Left lung (tissue), 10 donors: Measurements from ENCODE around the gene CABP5. TPM values are rescaled to one million over a fixed set of nuclear protein-coding genes. Genes with fewer than 3 reads are reported as not detected.

Experiments used
- ATAC-seq: fragments of 200-7000 bp; cut with Tn5 transposase; one replicate; pipeline ENCODE4 v1.9.1; 2020; ENCODE audit warnings: moderate library complexity
- DNase-seq, 4 donors: peaks; one replicate each; pipeline ENCODE4 v3.0.0-alpha.2; 2013 to 2020
- H3K27ac ChIP-seq, 2 donors: fragments of 200-600 bp; sonication (generic) in 1 of 2; one replicate each; pipeline versions ENCODE4 v1.5.0 to v1.8.0; 2020 to 2021
- H3K27me3 ChIP-seq, 2 donors: fragments of 200-600 bp; sonication (generic) in 1 of 2; one replicate each; pipeline versions ENCODE4 v1.5.0 to v1.8.0; 2020 to 2021
- H3K36me3 ChIP-seq, 2 donors: fragments of 200-600 bp; sonication (generic) in 1 of 2; one replicate each; pipeline versions ENCODE4 v1.5.0 to v1.8.0; 2020 to 2021
- H3K4me1 ChIP-seq, 2 donors: fragments of 200-600 bp; one replicate each; pipeline ENCODE4 v1.8.0; 2021
- H3K4me3 ChIP-seq, 2 donors: fragments of 200-600 bp; sonication (generic) in 1 of 2; one replicate each; pipeline versions ENCODE4 v1.5.0 to v1.8.0; 2020 to 2021; ENCODE audit warnings: mild to moderate bottlenecking in 1 of 2
- H3K9me3 ChIP-seq, 2 donors: fragments of 200-600 bp; sonication (generic) in 1 of 2; one replicate each; pipeline versions ENCODE4 v1.5.0 to v1.8.0; 2020 to 2021
- CTCF ChIP-seq, 2 donors: fragments of 200-600 bp; sonication (generic) in 1 of 2; IDR thresholded peaks; one replicate each; pipeline versions ENCODE4 v1.5.0 to v1.8.0; 2021; ENCODE audit warnings: antibody characterized with exemption in 2 of 2
- intact Hi-C, 2 donors: fragments of 100-400 bp; cut with DNase I; formaldehyde crosslinking; loops; one replicate each; pipeline versions ENCODE4 v1.11.2 to v1.14.2; 2022
- polyA plus RNA-seq, 6 donors: library from polyadenylated mRNA; unstranded; fragments of 120-200 nt; gene quantifications; one replicate each; pipeline ENCODE4 v1.2.1, GENCODE V29; 2013; ENCODE audit not compliant: insufficient read length in 6 of 6
- total RNA-seq, 2 donors: library from RNA; stranded (reverse); fragmentation: NEBNext Ultra II Directional; extraction: Animal tissue kit (Norgen Biotek cat#: 25700); gene quantifications; one replicate each; pipeline ENCODE4 v1.2.1, GENCODE V29; 2021
- donor health status: DM: no; HTN: yes; CAD: no.
- donor health status: DM: no; HTN: no; CAD: no.

CABP5 gene
- total and polyA plus RNA-seq, 8 donors, result not detected

GRCh38 chr19:47998800-47999199, 45.1 kb downstream of the CABP5 start:
- no peak for TF ChIP-seq CTCF (IDR thresholded peaks at IDR 0.05)
- ATAC-seq, result no peak
- intact Hi-C loops, result no loop called here

GRCh38 chr19:47996230-47996727, 47.6 kb downstream of the CABP5 start:
- Histone ChIP-seq H3K9me3 (no peaks in the 10 kb centered on the region), H3K27ac (no peak overlapping the region), H3K27me3 (peaks cover 0 to 34% of the 10 kb centered on the region in 2 donors), H3K4me3 (no peak overlapping the region), H3K36me3 (no peaks in the 10 kb centered on the region), H3K4me1 (no peaks in the 10 kb centered on the region)
- ATAC-seq, result no peak
- TF ChIP-seq CTCF (IDR thresholded peaks at IDR 0.05), result no peak
- intact Hi-C loops, result no loop called here
- no peak for DNase-seq

More at GRCh38 chr19:47998800-47999199, 45.1 kb downstream of the CABP5 start:
- Histone ChIP-seq H3K4me3 (no peak overlapping the region), H3K36me3 (no peaks in the 10 kb centered on the region), H3K9me3 (no peaks in the 10 kb centered on the region), H3K27me3 (peaks cover 0 to 14% of the 10 kb centered on the region in 2 donors), H3K27ac (no peak overlapping the region), H3K4me1 (no peaks in the 10 kb centered on the region)
- DNase-seq, result no peak

- no peak for TF ChIP-seq CTCF (IDR thresholded peaks at IDR 0.05)
- ATAC-seq (no peak), DNase-seq (no peak)
- H3K27me3 ChIP-seq, result peaks cover 0 to 50% of the 10 kb centered on the region in 2 donors
- H3K36me3 ChIP-seq, result no peaks in the 10 kb centered on the region
- no peak within 1 kb of the TSS for H3K27ac ChIP-seq
- no peaks in the 10 kb centered on the region for H3K9me3 ChIP-seq
- no peak within 1 kb of the TSS for H3K4me3 ChIP-seq
- intact Hi-C loops, result no loop called here
- H3K4me1 ChIP-seq, result no peaks in the 10 kb centered on the region
These were observed 49.6 kb downstream of the CABP5 start, which contains the start of gene ELSPBP1 for GRCh38 chr19:47994209-47994802. TSS of gene ELSPBP1 (plus strand) at chr19:47994632. CDS start at chr19:48008668, 14,036 bp downstream.

- Histone ChIP-seq H3K36me3 (no peaks in the 10 kb centered on the region), H3K9me3 (no peaks in the 10 kb centered on the region), H3K27ac (no peak within 1 kb of the TSS), H3K27me3 (peaks cover 0 to 65% of the 10 kb centered on the region in 2 donors), H3K4me3 (no peak within 1 kb of the TSS), H3K4me1 (no peaks in the 10 kb centered on the region)
- DNase-seq (no peak), ATAC-seq (no peak)
- intact Hi-C loops, result no loop called here
- TF ChIP-seq CTCF (IDR thresholded peaks at IDR 0.05), result no peak
These were observed 51.8 kb downstream of the CABP5 start, which contains the start of gene BSPH1 for GRCh38 chr19:47992070-47992469. TSS of gene BSPH1 (minus strand) at chr19:47992170. CDS start at chr19:47992081, 89 bp downstream.

GRCh38 chr19:47991191-47991808, 52.6 kb downstream of the CABP5 start:
- TF ChIP-seq CTCF (IDR thresholded peaks at IDR 0.05), result no peak
- no peak for ATAC-seq
- Histone ChIP-seq H3K4me3 (no peak overlapping the region), H3K27ac (no peak overlapping the region), H3K36me3 (no peaks in the 10 kb centered on the region), H3K9me3 (no peaks in the 10 kb centered on the region), H3K4me1 (no peaks in the 10 kb centered on the region), H3K27me3 (peaks cover 0 to 69% of the 10 kb centered on the region in 2 donors)
- intact Hi-C loops, result no loop called here
- DNase-seq, result no peak
